Prostate gland (tissue), 2 donors: ENCODE measurements around the gene ARHGEF16.

ENCODE experiments used
- CTCF ChIP-seq, 4 experiments: fragments of 200-600 bp in 2 of 4; fragments of 450-650 bp in 2 of 4; sonication (generic) in 2 of 4; IDR thresholded peaks; 1 replicate in 3 of 4; 2 replicates in 1 of 4; pipeline ENCODE4 v1.5.1; 2016 to 2019; ENCODE audit warnings: antibody characterized with exemption in 4 of 4, mild to moderate bottlenecking in 2 of 4, moderate library complexity in 2 of 4
- POLR2A ChIP-seq: fragments of 450-650 bp; IDR thresholded peaks from one replicate; pipeline ENCODE4 v1.6.1; 2016; ENCODE audit warnings: antibody characterized with exemption, mild to moderate bottlenecking
- POLR2AphosphoS5 ChIP-seq: sonication (generic); formaldehyde crosslinking; IDR thresholded peaks from one replicate; pipeline ENCODE4 v1.6.1; 2017; ENCODE audit warnings: antibody characterized with exemption

GRCh38 chr1:3415260-3416090 lies 39.0 kb upstream of the ARHGEF16 start:
- no peak for TF ChIP-seq CTCF (IDR thresholded peaks at IDR 0.05)
- no peak for TF ChIP-seq POLR2A
- TF ChIP-seq POLR2AphosphoS5 = no peak
